Brain microvascular endothelial cell (primary cell): ENCODE data around the gene MYLK4.
A peak's percentile ranks its signal among the peaks of the same experiment; 100 is the strongest.
"Not testable (repeated sequence)": the region's sequence is repeated elsewhere in the genome, so short reads cannot be mapped to it uniquely, and the experiment has no call there.

ENCODE experiments used
- DNase-seq: peaks from one replicate; pipeline ENCODE4 v3.0.0-alpha.2; 2020
- H3K27ac ChIP-seq: fragments of 250-450 bp; sonication (Bioruptor Pico); 2 replicates; pipeline ENCODE4 v1.5.1; 2020; ENCODE audit warnings: mild to moderate bottlenecking, moderate library complexity
- H3K27me3 ChIP-seq: fragments of 250-450 bp; sonication (Bioruptor Pico); replicated peaks from 2 replicates; pipeline ENCODE4 v1.5.1; 2020; ENCODE audit warnings: mild to moderate bottlenecking
- H3K36me3 ChIP-seq: fragments of 250-450 bp; sonication (Bioruptor Pico); replicated peaks from 2 replicates; pipeline ENCODE4 v1.5.1; 2020; ENCODE audit warnings: mild to moderate bottlenecking
- H3K4me3 ChIP-seq: 2 replicates; pipeline ENCODE4 v1.5.1; 2011; ENCODE audit warnings: low read depth, mild to moderate bottlenecking, control low read depth, low read length, moderate library complexity
- in situ Hi-C: cut with HindIII; loops from 2 replicates; pipeline ENCODE4 v1.10.0; 2017; ENCODE audit warnings: low sequenced_read_pairs, low pct_ligation_motif_present
- TF ChIP-seq, protein P1 (sequence below): IDR thresholded peaks from 2 replicates; pipeline ENCODE4 v1.5.1; 2011; ENCODE audit warnings: low read depth, mild to moderate bottlenecking, moderate library complexity, low read length, control low read depth, inconsistent platforms; ENCODE audit errors: missing control alignments

MYLK4 gene

DNA sequence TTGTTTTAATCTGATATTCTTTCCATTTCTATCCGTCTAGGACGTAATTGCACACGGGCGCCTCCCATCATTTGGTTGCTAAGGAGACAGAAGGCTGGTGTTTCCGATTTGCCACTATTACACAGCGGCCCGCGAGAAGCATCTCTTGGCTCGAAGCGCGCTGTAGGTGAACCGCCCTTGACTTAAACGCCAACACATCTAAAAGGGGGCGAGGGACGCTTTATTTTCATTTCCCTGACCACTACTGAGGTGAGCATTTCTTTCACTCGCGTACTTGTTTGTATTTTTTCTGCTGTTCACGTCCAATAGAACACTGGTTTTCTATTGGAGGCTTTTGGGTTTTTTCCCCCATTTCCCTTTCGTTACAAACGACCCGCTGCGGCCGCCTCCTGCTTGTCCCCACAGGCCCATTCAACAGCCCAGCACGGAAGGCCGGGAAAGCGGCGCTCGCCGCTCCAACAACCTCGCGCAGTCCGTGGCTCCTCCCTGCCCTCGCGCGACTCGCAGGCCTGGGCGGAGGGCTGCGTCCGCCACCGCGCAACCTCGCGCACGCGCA lies 14.0 kb upstream of the MYLK4 start:
- TF ChIP-seq, protein P1, sequence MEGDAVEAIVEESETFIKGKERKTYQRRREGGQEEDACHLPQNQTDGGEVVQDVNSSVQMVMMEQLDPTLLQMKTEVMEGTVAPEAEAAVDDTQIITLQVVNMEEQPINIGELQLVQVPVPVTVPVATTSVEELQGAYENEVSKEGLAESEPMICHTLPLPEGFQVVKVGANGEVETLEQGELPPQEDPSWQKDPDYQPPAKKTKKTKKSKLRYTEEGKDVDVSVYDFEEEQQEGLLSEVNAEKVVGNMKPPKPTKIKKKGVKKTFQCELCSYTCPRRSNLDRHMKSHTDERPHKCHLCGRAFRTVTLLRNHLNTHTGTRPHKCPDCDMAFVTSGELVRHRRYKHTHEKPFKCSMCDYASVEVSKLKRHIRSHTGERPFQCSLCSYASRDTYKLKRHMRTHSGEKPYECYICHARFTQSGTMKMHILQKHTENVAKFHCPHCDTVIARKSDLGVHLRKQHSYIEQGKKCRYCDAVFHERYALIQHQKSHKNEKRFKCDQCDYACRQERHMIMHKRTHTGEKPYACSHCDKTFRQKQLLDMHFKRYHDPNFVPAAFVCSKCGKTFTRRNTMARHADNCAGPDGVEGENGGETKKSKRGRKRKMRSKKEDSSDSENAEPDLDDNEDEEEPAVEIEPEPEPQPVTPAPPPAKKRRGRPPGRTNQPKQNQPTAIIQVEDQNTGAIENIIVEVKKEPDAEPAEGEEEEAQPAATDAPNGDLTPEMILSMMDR, result no peak
- H3K4me3 ChIP-seq, result peak overlapping the region; percentile 67
- H3K27me3 ChIP-seq, result no peaks in the 10 kb centered on the region
- peak; percentile 69 for DNase-seq
- in situ Hi-C loops, result no loop called here
- H3K36me3 ChIP-seq, result no peaks in the 10 kb centered on the region
- H3K27ac ChIP-seq, result peak overlapping the region; percentile 92

DNA sequence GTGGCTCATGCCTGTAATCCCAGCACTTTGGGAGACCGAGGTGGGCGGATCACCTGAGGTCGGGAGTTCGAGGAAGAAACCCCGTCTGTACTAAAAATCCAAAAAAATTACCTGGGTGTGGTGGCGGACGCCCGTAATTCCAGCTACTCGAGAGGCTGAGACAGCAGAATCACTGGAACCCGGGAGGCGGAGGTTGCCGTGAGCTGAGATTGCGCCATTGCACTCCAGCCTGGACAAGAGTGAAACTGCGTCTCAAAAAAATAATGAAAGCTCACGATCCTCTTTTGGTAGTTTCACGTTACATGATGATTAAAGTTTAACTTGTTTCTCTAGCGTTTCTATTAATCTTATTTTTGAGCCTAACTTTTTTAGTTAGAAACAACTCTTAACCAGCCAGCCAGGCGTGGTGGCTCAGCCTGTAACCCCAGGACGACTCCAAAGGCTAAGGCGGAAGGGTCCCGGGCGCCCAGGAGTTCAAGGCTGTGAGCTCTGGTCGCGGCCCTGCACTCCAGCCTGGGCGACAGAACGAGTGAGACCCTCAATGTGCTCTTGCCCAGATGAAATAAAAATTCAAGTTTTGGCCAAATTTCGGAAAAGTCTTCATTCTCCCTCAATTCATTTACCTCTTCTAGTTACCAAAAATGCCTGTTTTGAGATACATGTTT lies 13.3 kb upstream of the MYLK4 start:
- peak overlapping the region; percentile 92 for H3K27ac ChIP-seq
- in situ Hi-C loops, result no loop called here
- H3K36me3 ChIP-seq, result no peaks in the 10 kb centered on the region
- peak overlapping the region; percentile 67 for H3K4me3 ChIP-seq
- DNase-seq, result no peak
- TF ChIP-seq, protein P1, result no peak
- H3K27me3 ChIP-seq, result no peaks in the 10 kb centered on the region

DNA sequence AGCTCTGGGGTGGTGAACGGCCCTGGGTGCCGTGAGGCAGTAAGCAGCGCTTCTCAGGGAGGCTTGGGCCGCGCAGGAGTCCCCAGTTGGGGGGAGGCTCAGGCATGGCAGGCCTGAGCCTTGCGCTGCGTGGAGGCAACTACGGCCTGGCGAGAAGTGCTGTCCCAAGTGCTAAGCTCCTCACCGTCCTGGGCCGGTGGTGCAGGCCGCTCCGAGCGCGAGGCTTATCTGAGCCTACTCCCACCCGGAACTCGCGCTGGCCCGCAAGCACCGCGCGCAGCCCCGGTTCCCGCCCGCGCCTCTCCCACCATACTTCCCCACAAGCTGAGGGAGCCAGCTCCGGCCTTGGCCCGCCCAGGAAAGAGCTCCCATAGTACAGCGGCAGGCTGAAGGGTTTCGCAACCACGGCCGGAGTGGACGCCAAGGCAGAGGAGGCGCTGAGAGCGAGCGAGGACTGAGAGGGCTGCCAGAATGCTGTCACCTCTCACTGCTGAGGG lies 12.7 kb upstream of the MYLK4 start:
- in situ Hi-C loops, result no loop called here
- no peak overlapping the region for H3K27ac ChIP-seq
- no peaks in the 10 kb centered on the region for H3K36me3 ChIP-seq
- H3K4me3 ChIP-seq, result no peak overlapping the region
- DNase-seq, result no peak
- TF ChIP-seq, protein P1, result no peak
- H3K27me3 ChIP-seq, result no peaks in the 10 kb centered on the region

DNA sequence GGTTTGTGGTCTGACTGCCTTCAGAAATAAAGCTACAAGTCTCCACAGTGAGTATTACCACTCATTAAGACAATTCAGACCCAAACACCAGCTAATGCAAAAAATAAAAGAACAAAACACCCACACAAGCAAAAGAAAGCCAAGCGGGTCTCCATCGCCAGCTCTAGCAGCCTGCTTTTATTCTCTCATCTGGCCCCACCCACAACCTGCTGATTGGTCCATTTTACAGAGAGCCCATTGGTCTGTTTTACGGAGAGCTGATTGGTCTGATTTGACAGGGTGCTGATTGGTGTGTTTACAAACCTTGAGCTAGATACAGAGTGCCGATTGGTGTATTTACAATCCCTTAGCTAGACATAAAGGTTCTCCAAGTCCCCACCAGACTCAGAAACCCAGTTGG lies 12.1 kb upstream of the MYLK4 start:
- H3K4me3 ChIP-seq, DNase-seq, H3K27ac ChIP-seq, H3K36me3 ChIP-seq, in situ Hi-C loops, H3K27me3 ChIP-seq: not testable (repeated sequence)

DNA sequence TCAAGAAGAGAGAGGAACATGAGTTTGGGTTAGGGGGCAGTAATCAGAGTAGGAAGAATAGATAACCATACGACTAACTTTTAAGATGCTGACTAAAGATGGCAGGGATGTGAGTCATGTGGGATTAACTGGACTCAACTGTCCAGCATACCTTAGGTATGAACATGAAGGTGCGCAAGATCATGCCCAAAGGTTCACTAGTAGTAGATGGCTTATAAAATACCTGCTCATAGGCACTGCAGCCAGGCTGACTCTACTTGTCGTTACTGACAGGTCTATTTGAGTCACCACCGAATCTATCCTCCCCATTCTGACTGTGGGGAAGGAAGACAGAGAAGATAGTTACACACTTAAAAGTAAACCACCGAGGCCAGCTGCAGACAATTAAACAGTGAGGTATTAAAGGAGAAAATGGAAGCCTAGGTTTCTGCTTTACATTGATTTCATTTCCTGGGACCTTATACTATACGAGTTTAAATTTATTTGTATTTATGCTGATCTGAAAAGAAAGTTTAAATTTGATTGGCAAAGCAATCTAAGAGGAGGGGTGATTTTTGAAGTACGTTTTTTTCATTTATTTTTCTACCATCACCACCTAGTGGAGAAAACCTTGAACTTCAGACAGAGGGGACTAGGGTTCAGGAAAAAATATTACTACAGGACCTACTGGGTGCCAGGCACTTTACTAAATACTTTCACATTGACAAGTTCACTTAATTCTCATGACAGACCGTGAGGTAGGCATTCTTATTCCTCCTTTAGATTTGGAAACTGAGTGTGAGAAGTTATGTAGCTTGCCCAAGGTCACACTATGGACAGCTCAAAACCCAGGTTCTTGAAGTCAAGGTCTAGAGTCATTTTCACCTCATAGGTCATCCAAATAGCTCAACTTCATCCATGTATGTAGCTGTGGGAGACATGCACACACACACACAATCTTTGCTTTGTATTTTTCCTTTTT lies 10.4 kb upstream of the MYLK4 start:
- no peak for DNase-seq
- in situ Hi-C loops, result no loop called here
- Histone ChIP-seq H3K27me3 (no peaks in the 10 kb centered on the region), H3K36me3 (no peaks in the 10 kb centered on the region), H3K4me3 (no peak overlapping the region), H3K27ac (no peak overlapping the region)
- TF ChIP-seq, protein P1, result peak; percentile 36

DNA sequence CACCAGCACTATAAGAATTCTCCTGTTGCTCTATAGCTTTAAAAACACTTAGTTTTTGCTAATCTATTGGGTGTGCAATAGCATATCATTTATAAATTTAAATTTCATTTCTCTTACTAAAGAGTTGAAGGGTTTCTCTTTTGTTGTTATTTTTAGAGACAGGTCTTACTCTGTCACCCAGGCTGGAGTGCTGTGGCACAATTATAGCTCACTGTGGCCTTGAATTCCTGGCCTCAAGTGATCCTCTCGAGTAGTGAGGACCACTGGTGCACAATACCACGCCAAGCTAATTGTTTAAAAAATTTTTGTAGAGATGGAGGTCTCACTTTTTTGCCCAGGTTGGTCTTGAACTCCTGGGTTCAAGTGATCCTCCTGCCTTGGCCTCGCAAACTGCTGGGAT lies 8.3 kb upstream of the MYLK4 start:
- H3K27ac ChIP-seq, result no peak overlapping the region
- H3K36me3 ChIP-seq, result no peaks in the 10 kb centered on the region
- in situ Hi-C loops, result no loop called here
- no peak overlapping the region for H3K4me3 ChIP-seq
- no peaks in the 10 kb centered on the region for H3K27me3 ChIP-seq
- TF ChIP-seq, protein P1, result no peak
- no peak for DNase-seq
